Immature natural killer cell (primary cell): ENCODE measurements around the gene MUC5AC. TPM values are rescaled to one million over a fixed set of nuclear protein-coding genes. Genes with fewer than 3 reads are reported as not detected.

ENCODE experiments used
- DNase-seq, 3 donors: peaks; one replicate each; pipeline ENCODE4 v3.0.0; 2022; ENCODE audit warnings: mixed read lengths in 1 of 3
- H3K27ac Mint-ChIP-seq, 6 donors: one replicate each; pipeline ENCODE4 v1.8.0; 2020; ENCODE audit warnings: mixed read lengths in 6 of 6, mild to moderate bottlenecking in 5 of 6, inconsistent platforms in 4 of 6, moderate library complexity in 3 of 6
- H3K27me3 Mint-ChIP-seq, 3 donors: one replicate each; pipeline ENCODE4 v1.8.0; 2020 to 2021; ENCODE audit warnings: low read depth in 3 of 3, mild to moderate bottlenecking in 3 of 3, mixed read lengths in 3 of 3, moderate library complexity in 3 of 3, inconsistent platforms in 1 of 3
- H3K36me3 Mint-ChIP-seq, 3 donors: one replicate each; pipeline ENCODE4 v1.8.0; 2020; ENCODE audit warnings: mixed read lengths in 3 of 3, inconsistent platforms in 2 of 3, mild to moderate bottlenecking in 2 of 3
- H3K4me1 Mint-ChIP-seq, 2 donors: one replicate each; pipeline ENCODE4 v1.8.0; 2020; ENCODE audit warnings: inconsistent platforms in 2 of 2, mild to moderate bottlenecking in 2 of 2, mixed read lengths in 2 of 2, moderate library complexity in 1 of 2
- H3K4me3 Mint-ChIP-seq, 5 donors: one replicate each; pipeline ENCODE4 v1.8.0; 2020; ENCODE audit warnings: mild to moderate bottlenecking in 5 of 5, mixed read lengths in 5 of 5, inconsistent platforms in 3 of 5, moderate library complexity in 3 of 5
- H3K9me3 Mint-ChIP-seq, 6 donors: one replicate each; pipeline ENCODE4 v1.8.0; 2020; ENCODE audit warnings: mild to moderate bottlenecking in 6 of 6, mixed read lengths in 6 of 6, inconsistent platforms in 4 of 6, moderate library complexity in 3 of 6
- polyA plus RNA-seq, 3 donors: library from polyadenylated mRNA; unstranded; fragments of 300-500 nt; fragmentation: Illumina TruSeq; gene quantifications; one replicate each; pipeline ENCODE4 v1.2.3, GENCODE V29; 2021

The MUC5AC gene
- polyA plus RNA-seq, 3 donors from 2014 or later: not detected

DNA sequence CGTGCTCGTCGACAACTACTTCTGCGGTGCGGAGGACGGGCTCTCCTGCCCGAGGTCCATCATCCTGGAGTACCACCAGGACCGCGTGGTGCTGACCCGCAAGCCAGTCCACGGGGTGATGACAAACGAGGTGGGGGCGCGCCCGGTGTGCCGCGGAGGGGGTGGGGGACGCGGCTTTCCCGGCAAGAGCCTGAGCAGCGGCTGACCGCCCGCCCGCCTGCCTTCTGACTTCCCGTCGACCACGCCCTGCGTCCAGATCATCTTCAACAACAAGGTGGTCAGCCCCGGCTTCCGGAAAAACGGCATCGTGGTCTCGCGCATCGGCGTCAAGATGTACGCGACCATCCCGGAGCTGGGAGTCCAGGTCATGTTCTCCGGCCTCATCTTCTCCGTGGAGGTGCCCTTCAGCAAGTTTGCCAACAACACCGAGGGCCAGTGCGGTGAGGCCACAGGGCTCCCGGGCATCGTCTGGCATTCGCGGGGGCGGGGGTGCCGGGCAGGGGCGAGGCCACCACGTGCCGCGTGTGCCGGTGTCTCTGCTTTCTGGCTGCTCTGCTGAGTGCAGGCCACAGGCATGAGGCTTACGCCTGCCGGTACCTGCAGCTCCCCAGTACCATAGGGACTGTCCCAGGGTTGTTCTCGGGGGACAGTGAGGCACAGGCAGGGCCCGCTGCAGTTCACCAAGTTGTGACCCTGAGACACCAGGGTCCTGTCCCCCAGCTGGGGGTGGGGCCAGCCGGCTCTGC is 36.7 kb downstream of the MUC5AC start:
- Mint-ChIP-seq H3K27ac (no peak overlapping the region), H3K36me3 (no peaks in the 10 kb centered on the region), H3K27me3 (peaks cover 0 to 2% (median 2%) of the 10 kb centered on the region in 3 donors), H3K4me3 (no peak overlapping the region), H3K9me3 (no peaks in the 10 kb centered on the region), H3K4me1 (no peaks in the 10 kb centered on the region)
- DNase-seq: no peak

- no peaks in the 10 kb centered on the region for H3K36me3 Mint-ChIP-seq
- H3K4me1 Mint-ChIP-seq: no peaks in the 10 kb centered on the region
- no peak overlapping the region for H3K27ac Mint-ChIP-seq
- peaks cover 0 to 2% (median 2%) of the 10 kb centered on the region in 3 donors for H3K27me3 Mint-ChIP-seq
- no peak overlapping the region for H3K4me3 Mint-ChIP-seq
- no peak for DNase-seq
- H3K9me3 Mint-ChIP-seq: no peaks in the 10 kb centered on the region
These were observed 37.4 kb downstream of the MUC5AC start for GRCh38 chr11:1194977-1195681.

DNA sequence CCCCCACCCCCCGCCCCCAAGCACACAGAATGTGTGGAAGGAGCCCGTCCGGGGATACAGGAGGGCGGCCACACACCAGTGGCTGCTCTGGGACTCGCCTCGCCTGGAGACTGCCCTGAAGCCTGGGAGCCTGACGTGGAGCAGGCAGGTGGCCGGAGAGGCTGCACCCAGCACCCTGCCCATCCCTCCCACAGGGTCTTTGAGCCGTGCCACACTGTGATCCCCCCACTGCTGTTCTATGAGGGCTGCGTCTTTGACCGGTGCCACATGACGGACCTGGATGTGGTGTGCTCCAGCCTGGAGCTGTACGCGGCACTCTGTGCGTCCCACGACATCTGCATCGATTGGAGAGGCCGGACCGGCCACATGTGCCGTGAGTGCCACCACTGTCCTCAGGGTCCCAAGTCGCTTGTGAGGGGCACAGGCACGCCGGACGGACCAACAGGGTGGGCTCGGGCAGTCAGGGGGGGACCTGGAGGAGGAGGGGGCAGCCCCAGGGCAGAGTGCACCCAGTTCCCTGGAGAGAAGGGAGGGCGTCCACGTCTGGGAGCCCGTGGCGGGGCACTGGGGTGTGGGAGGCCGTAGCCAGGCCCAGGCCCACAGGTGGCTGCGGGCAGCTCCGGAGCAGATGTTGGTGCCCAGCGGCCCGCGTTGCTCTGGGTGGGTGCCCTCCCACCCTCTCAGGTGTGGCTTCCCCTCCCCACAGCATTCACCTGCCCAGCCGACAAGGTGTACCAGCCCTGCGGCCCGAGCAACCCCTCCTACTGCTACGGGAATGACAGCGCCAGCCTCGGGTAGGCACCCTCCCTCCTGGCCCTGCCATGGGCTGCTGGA is 38.1 kb downstream of the MUC5AC start:
- Mint-ChIP-seq H3K4me3 (no peak overlapping the region), H3K4me1 (no peaks in the 10 kb centered on the region), H3K27me3 (peaks cover 0 to 2% (median 2%) of the 10 kb centered on the region in 3 donors), H3K27ac (no peak overlapping the region), H3K9me3 (no peaks in the 10 kb centered on the region), H3K36me3 (no peaks in the 10 kb centered on the region)
- DNase-seq: no peak

DNA sequence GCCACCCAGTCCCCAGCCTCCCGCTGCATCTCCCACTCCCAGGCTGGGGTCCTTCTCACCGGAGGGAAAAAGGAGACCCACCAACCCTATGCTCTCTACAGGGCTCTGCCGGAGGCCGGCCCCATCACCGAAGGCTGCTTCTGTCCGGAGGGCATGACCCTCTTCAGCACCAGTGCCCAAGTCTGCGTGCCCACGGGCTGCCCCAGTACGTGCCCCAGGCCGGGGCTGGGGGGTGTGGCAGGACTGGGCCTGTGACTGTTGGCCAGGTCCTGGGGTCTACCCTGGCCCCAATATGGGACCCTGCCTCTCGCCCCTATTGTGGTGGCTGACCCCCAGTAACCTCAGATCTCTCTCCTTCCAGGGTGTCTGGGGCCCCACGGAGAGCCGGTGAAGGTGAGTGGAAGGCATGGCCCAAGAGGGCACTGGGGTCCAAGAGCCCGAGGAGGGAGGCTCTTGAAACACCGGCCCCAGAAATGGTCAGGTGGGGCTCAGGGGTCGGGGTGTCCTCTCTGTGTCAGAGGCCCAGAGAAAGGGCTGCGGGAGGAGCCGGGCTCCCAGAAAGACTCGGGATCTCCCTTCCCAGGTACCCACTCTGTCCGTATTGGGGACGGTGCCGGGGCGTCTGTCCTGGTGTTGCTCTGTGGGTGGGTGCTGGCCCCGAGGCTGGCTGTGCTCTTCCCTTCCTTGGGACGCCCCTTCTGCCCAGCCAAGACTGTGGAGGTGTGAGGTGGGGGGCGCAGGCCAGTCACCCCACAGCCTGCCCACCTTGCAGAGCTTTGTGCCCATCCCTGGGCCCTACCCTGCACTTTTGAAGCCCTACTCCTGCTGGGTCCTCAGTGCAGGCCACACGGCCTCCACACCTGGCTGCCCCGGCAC is 39.0 kb downstream of the MUC5AC start:
- Mint-ChIP-seq H3K4me3 (no peak overlapping the region), H3K4me1 (no peaks in the 10 kb centered on the region), H3K27me3 (peaks cover 0 to 2% (median 2%) of the 10 kb centered on the region in 3 donors), H3K27ac (no peak overlapping the region), H3K9me3 (no peaks in the 10 kb centered on the region), H3K36me3 (no peaks in the 10 kb centered on the region)
- DNase-seq: no peak

GRCh38 chr11:1197431-1197885 is 39.7 kb downstream of the MUC5AC start:
- Mint-ChIP-seq H3K4me1 (no peaks in the 10 kb centered on the region), H3K27ac (no peak overlapping the region), H3K36me3 (no peaks in the 10 kb centered on the region), H3K4me3 (no peak overlapping the region), H3K9me3 (no peaks in the 10 kb centered on the region), H3K27me3 (peaks cover 0 to 2% (median 0%) of the 10 kb centered on the region in 3 donors)
- no peak for DNase-seq

DNA sequence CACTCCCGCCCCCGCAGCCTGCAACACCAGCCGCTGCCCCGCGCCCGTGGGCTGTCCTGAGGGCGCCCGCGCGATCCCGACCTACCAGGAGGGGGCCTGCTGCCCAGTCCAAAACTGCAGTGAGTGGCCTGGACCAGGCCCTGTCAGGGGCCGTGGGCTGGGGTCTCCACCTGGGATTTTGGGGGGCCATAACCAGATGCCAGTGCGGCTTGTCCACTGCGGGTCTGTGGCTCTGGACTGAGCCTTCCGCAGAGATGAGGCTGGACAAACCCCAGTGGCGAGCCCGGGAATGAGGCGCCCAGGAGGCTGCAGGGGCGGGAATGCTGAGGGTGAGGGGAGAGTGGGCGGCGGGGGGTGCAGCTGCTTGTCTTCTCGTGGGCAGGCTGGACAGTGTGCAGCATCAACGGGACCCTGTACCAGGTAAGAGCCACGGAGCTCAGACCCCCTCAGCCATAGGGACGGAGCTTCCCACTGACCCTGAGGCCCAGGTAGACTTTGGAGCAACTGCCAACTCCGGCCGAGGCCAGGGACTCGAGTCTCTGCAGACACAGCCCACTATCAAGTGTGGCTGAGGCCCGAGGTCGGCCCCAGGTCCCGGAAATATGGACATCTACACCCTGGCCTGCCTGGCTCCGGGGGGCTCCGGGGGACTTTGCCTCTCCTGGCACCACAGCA is 40.3 kb downstream of the MUC5AC start:
- H3K36me3 Mint-ChIP-seq: no peaks in the 10 kb centered on the region
- H3K4me1 Mint-ChIP-seq: no peaks in the 10 kb centered on the region
- H3K27ac Mint-ChIP-seq: no peak overlapping the region
- no peaks in the 10 kb centered on the region for H3K9me3 Mint-ChIP-seq
- no peak for DNase-seq
- H3K4me3 Mint-ChIP-seq: no peak overlapping the region
- peaks cover 0 to 2% (median 0%) of the 10 kb centered on the region in 3 donors for H3K27me3 Mint-ChIP-seq

DNA sequence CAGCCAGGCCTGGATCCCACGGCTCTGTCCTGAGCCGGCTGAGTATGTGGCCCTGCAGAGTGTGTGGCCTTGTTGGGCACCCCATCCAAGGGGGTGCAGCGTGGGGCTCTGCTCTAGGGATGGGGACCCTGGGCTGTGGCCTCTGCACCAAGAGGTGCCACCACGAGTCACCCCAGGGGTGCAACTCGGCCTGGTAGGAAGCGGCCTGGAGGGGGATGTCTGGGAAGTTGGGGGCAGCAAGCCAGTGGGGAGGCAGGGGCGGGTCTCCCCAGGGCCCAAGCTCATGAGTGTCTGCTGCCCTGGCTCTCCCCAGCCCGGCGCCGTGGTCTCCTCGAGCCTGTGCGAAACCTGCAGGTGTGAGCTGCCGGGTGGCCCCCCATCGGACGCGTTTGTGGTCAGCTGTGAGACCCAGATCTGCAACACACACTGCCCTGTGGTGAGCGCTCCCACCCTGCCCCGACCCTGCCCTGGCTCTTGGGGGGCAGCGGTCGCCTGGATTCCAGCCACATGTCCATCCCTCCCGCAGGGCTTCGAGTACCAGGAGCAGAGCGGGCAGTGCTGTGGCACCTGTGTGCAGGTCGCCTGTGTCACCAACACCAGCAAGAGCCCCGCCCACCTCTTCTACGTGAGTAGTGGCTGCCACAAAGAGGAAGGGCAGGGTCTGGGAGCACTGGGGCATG is 40.9 kb downstream of the MUC5AC start:
- H3K27ac Mint-ChIP-seq: no peak overlapping the region
- no peak for DNase-seq
- no peak overlapping the region for H3K4me3 Mint-ChIP-seq
- peaks cover 0 to 2% (median 0%) of the 10 kb centered on the region in 3 donors for H3K27me3 Mint-ChIP-seq
- no peaks in the 10 kb centered on the region for H3K9me3 Mint-ChIP-seq
- H3K36me3 Mint-ChIP-seq: no peaks in the 10 kb centered on the region
- no peaks in the 10 kb centered on the region for H3K4me1 Mint-ChIP-seq

- DNase-seq: no peak
- Mint-ChIP-seq H3K4me3 (no peak overlapping the region), H3K27ac (no peak overlapping the region), H3K4me1 (no peaks in the 10 kb centered on the region), H3K27me3 (peaks cover 0 to 1% (median 0%) of the 10 kb centered on the region in 3 donors), H3K36me3 (no peaks in the 10 kb centered on the region), H3K9me3 (no peaks in the 10 kb centered on the region)
These were observed 41.5 kb downstream of the MUC5AC start for GRCh38 chr11:1199241-1199750.

GRCh38 chr11:1199751-1200610 is 42.2 kb downstream of the MUC5AC start:
- Mint-ChIP-seq H3K27ac (no peak overlapping the region), H3K9me3 (no peaks in the 10 kb centered on the region), H3K4me1 (no peaks in the 10 kb centered on the region), H3K4me3 (no peak overlapping the region), H3K27me3 (no peaks in the 10 kb centered on the region), H3K36me3 (no peaks in the 10 kb centered on the region)
- no peak for DNase-seq

GRCh38 chr11:1200611-1201191 is 42.9 kb downstream of the MUC5AC start:
- no peaks in the 10 kb centered on the region for H3K27me3 Mint-ChIP-seq
- H3K27ac Mint-ChIP-seq: no peak overlapping the region
- H3K4me3 Mint-ChIP-seq: no peak overlapping the region
- no peaks in the 10 kb centered on the region for H3K4me1 Mint-ChIP-seq
- no peak for DNase-seq
- H3K36me3 Mint-ChIP-seq: no peaks in the 10 kb centered on the region
- no peaks in the 10 kb centered on the region for H3K9me3 Mint-ChIP-seq

GRCh38 chr11:1201395-1202153 is 43.8 kb downstream of the MUC5AC start:
- no peaks in the 10 kb centered on the region for H3K36me3 Mint-ChIP-seq
- no peaks in the 10 kb centered on the region for H3K27me3 Mint-ChIP-seq
- DNase-seq: no peak
- no peaks in the 10 kb centered on the region for H3K9me3 Mint-ChIP-seq
- H3K4me1 Mint-ChIP-seq: no peaks in the 10 kb centered on the region
- H3K27ac Mint-ChIP-seq: no peak overlapping the region
- no peak overlapping the region for H3K4me3 Mint-ChIP-seq
